Bronchial epithelial cell (primary cell): ENCODE results near the gene MRS2. TPM values are rescaled to one million over a fixed set of nuclear protein-coding genes. Genes with fewer than 3 reads are reported as not detected.

Experiments used
- DNase-seq: peaks from one replicate; pipeline ENCODE4 v3.0.0-alpha.2; 2010; ENCODE audit warnings: low read depth
- FAIRE-seq: peaks from 2 replicates; lab custom pipeline; 2011; peaks lifted over from hg19 to GRCh38; lab: Jason Lieb, UNC
- H3K27me3 ChIP-seq: 2 replicates; pipeline ENCODE4 v1.5.1; 2011; ENCODE audit warnings: low read length; ENCODE audit not compliant: control insufficient read depth, insufficient read depth
- H3K36me3 ChIP-seq: 2 replicates; pipeline ENCODE4 v1.5.1; 2011; ENCODE audit warnings: low read length; ENCODE audit not compliant: control insufficient read depth, insufficient read depth
- H3K4me3 ChIP-seq: 2 replicates; pipeline ENCODE4 v1.5.1; 2011; ENCODE audit warnings: mild to moderate bottlenecking, low read depth, low read length, control low read depth
- total RNA-seq: library from RNA; depleted of rRNA; stranded (reverse); fragments of >200 nt; gene quantifications from 2 replicates; pipeline ENCODE4 v1.2.1, GENCODE V29; 2014
- TF ChIP-seq, protein P1 (sequence below): IDR thresholded peaks from 2 replicates; pipeline ENCODE4 v1.5.1; 2011; ENCODE audit warnings: mild to moderate bottlenecking, moderate library complexity, low read length, control low read depth, inconsistent platforms; ENCODE audit not compliant: insufficient read depth, severe bottlenecking

MRS2 gene, protein sequence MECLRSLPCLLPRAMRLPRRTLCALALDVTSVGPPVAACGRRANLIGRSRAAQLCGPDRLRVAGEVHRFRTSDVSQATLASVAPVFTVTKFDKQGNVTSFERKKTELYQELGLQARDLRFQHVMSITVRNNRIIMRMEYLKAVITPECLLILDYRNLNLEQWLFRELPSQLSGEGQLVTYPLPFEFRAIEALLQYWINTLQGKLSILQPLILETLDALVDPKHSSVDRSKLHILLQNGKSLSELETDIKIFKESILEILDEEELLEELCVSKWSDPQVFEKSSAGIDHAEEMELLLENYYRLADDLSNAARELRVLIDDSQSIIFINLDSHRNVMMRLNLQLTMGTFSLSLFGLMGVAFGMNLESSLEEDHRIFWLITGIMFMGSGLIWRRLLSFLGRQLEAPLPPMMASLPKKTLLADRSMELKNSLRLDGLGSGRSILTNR
- 16.4 and 24.0 TPM in 2 replicates for total RNA-seq

DNA sequence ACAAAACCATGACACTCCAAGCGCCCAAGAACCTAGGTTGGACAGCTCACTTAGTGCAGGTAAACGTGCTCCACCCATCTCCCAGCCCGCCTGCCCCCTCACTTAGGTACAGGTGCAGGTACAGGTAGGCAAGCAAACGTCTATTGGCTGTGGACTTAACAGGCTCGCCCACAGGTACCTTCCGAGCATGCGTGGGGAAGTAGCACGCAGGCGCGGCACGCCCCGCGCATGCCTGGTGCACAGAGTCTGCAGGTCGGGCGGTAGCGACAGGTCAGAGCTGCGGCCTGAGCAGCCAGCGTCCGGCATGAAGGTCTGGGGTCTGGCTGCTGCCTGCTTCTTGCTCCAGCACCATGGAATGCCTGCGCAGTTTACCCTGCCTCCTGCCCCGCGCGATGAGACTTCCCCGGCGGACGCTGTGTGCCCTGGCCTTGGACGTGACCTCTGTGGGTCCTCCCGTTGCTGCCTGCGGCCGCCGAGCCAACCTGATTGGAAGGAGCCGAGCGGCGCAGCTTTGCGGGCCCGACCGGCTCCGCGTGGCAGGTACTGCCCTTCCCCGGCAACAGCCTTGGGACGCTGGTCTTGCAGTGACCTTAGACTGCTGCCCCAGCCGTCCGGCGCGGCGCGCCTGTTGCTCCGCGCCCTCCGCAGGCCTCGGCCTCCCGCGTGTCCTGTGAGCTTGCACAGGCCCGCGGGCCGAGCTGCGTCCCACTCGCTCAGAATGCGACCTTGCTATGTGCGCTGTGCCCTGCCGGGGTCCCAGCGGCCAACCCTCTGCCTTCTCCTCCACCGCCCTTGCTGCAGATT is at the start of gene MRS2:
TSS of gene MRS2 (plus strand) at position 240 of the 804 bp plus-strand sequence. CDS start at position 351, 111 bp downstream.
- Histone ChIP-seq H3K27me3 (no peaks in the 10 kb centered on the region), H3K4me3 (peak within 1 kb of the TSS; percentile 84), H3K36me3 (peaks cover 5% of the 10 kb centered on the region)
- FAIRE-seq = no peak
- TF ChIP-seq, protein P1, sequence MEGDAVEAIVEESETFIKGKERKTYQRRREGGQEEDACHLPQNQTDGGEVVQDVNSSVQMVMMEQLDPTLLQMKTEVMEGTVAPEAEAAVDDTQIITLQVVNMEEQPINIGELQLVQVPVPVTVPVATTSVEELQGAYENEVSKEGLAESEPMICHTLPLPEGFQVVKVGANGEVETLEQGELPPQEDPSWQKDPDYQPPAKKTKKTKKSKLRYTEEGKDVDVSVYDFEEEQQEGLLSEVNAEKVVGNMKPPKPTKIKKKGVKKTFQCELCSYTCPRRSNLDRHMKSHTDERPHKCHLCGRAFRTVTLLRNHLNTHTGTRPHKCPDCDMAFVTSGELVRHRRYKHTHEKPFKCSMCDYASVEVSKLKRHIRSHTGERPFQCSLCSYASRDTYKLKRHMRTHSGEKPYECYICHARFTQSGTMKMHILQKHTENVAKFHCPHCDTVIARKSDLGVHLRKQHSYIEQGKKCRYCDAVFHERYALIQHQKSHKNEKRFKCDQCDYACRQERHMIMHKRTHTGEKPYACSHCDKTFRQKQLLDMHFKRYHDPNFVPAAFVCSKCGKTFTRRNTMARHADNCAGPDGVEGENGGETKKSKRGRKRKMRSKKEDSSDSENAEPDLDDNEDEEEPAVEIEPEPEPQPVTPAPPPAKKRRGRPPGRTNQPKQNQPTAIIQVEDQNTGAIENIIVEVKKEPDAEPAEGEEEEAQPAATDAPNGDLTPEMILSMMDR = no peak
- peak; percentile 94 for DNase-seq

DNA sequence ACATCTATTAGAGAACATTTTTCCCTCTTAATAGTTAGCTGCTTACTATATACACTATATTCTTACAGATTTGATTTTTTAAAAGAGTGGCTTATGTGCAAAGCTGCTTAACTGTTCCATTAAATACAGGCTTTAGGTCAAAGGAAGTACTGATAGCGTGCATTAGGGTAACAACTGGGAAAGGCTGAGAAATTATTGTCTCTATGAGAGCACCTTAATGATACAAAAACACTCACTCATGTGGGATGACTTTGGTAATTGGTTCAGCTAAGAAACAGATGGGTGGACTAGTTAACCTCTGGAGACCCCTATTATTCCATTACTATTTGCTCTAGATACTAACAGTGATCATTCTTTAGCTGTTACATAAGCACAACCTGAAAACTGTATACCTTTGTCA is 48.9 kb upstream of the MRS2 start:
- FAIRE-seq = no peak
- Histone ChIP-seq H3K36me3 (no peaks in the 10 kb centered on the region), H3K27me3 (peaks cover 7% of the 10 kb centered on the region), H3K4me3 (no peak overlapping the region)
- no peak for DNase-seq
- TF ChIP-seq, protein P1 = no peak

DNA sequence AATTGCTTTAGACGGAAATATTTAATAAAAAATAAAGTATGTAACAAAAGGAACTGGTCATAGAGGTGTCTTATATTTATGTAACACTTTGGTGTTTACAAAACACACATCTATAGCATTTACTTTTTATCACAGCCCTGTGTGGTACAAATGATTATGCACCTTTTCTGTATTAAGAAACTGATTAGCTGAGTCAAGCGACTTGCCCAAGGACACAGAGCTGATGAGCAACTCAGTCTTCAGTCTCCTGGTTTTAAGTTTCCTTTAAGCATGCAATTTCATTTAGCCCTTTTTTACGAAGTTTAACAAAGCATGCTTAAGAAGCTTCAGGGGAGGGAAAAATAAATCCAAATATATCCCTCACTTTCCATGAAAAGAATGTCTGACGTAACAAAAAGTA is 47.3 kb upstream of the MRS2 start:
- DNase-seq = peak; percentile 28
- peaks cover 7% of the 10 kb centered on the region for H3K27me3 ChIP-seq
- no peak overlapping the region for H3K4me3 ChIP-seq
- TF ChIP-seq, protein P1 = no peak
- no peak for FAIRE-seq
- H3K36me3 ChIP-seq = no peaks in the 10 kb centered on the region

DNA sequence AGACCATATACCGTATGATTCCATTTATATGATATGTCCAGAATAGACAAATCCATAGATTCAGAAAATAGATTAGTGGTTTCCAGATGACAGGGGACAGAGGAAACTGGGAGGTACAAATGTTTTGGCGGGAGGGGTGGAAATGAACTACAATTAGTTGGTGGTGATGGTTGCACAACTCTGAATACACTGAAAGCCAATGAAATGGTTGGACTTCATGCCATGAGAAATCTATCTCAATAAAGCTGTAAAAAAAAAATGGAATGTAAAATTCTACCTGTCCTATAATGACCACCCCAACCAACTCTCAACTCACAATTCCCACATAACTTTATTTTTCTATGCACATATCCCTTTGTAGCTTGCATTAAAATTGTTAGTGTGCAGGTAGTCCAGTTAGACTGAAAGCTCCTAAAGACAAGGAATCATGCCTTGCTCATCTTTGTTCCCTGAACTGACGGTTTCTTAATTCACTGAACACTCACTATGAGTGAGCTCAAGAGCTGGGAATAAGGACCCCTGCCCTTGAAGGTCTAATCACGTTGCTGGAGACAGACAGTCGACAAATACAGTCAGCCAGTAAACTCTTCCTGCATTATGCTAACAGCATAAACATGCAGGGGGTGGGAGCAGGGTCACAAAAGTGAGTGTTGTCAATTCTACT is 46.3 kb upstream of the MRS2 start:
- DNase-seq = no peak
- Histone ChIP-seq H3K4me3 (no peak overlapping the region), H3K27me3 (peaks cover 7% of the 10 kb centered on the region), H3K36me3 (no peaks in the 10 kb centered on the region)
- TF ChIP-seq, protein P1 = no peak
- no peak for FAIRE-seq

DNA sequence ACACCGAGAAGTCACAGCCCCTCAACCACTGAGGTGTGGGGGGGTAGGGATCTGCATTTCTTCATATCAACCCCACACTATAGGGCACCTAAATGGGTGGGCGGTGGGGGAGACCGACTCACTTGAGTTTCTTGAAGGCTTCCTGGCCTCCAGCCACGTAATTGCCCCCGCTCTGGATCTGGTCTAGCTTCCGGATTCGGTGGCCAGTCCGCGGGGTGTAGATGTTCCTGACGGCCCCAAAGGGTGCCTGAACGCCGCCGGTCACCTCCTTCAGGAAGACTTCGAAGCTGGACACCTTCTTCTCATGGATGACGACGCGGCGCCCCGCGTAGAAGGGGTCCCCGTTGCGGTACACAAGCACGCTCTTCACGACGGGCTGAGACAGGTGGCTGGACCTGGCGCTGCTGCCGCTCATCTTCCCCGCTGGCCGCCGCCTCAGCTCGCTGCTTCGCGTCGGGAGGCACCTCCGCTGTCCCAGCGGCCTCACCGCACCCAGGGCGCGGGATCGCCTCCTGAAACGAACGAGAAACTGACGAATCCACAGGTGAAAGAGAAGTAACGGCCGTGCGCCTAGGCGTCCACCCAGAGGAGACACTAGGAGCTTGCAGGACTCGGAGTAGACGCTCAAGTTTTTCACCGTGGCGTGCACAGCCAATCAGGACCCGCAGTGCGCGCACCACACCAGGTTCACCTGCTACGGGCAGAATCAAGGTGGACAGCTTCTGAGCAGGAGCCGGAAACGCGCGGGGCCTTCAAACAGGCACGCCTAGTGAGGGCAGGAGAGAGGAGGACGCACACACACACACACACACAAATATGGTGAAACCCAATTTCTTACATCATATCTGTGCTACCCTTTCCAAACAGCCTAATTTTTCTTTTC is 45.2 kb upstream of the MRS2 start, which contains the start of gene DCDC2:
TSS of gene DCDC2 (minus strand) at position 724 of the 883 bp plus-strand sequence. CDS start at position 415, 309 bp downstream.
- peak; percentile 38 for DNase-seq
- Histone ChIP-seq H3K36me3 (no peaks in the 10 kb centered on the region), H3K27me3 (peaks cover 7% of the 10 kb centered on the region), H3K4me3 (peak within 1 kb of the TSS; percentile 22)
- no peak for FAIRE-seq
- TF ChIP-seq, protein P1 = no peak
